Spleen (tissue), 7 donors: ENCODE measurements around the gene CNDP2.

Source experiments
- CTCF ChIP-seq, 11 experiments: fragments of 200-600 bp in 7 of 11; fragments of 450-650 bp in 4 of 11; sonication (generic) in 4 of 11; IDR thresholded peaks in 8 of 11; conservative IDR thresholded peaks in 3 of 11; 1 replicate in 7 of 11; 2 replicates in 4 of 11; pipeline versions ENCODE4 v1.4.0 to v1.8.0; 2016 to 2021; ENCODE audit warnings: antibody characterized with exemption in 11 of 11, inconsistent platforms in 4 of 11, mild to moderate bottlenecking in 1 of 11
- POLR2A ChIP-seq, 3 donors: fragments of 450-650 bp; IDR thresholded peaks; one replicate each; pipeline ENCODE4 v1.5.1; 2017; ENCODE audit warnings: antibody characterized with exemption in 3 of 3, mild to moderate bottlenecking in 1 of 3
- donor health status: DM: no; HTN: no; CAD: no; lungs with moderate emphysema.
- donor health status: DM: no; HTN: no; CAD: no.
- donor health status: DM: no; HTN: no; CAD: no.

GRCh38 chr18:74500372-74500771 is 4.2 kb downstream of the CNDP2 start:
- TF ChIP-seq CTCF (IDR thresholded peaks at IDR 0.05 in 8 of 11, conservative IDR thresholded peaks at IDR 0.05 in 3 of 11) (no peak), POLR2A (IDR thresholded peaks at IDR 0.05) (no peak)
